NCI-H1105 treated with DMSO at 0.1 percent for 48 hours (cell line): ENCODE results near the gene TMEM52B.
A peak's percentile ranks its signal among the peaks of the same experiment; 100 is the strongest.
"Not testable (repeated sequence)": the region's sequence is repeated elsewhere in the genome, so short reads cannot be mapped to it uniquely, and the experiment has no call there.

Experiments
- DNase-seq: peaks from one replicate; lab custom pipeline; 2025; lab: John Stamatoyannopoulos, UW

Gene TMEM52B

GRCh38 chr12:10171973-10172728 is 6.7 kb upstream of the TMEM52B start, which contains the start of gene OLR1:
TSS of gene OLR1 (minus strand) at chr12:10172132. CDS start at chr12:10172077, 55 bp downstream.
- no peak for DNase-seq

DNA sequence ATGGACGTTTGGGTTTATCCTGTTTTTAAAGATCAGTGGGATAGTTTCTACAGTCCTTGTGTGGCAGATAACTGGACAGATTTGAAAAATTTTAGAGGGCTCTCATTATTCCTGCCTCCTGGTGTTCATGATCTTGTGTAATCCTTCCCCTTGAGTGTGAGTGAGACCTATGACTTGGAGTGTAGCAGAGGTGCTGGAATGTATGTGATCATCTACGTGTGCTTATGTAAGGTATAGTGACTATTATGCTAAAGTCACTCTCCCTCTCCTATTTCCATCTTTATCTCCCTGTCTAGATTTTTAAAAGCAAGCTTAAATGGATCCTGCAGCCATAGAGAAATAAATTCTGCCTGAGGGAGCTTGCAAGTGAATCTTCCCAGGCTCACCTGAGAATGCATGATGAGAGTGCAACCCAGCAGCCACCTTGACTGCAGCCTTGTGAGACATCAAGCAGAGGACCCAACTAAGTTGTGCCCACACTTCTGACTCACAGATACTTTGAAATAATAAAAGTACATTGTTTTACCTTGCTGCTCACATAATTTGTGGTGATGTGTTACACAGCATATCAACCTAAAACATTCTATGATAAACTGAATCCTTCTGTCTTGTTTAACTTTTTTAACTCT is 3.7 kb upstream of the TMEM52B start:
- no peak for DNase-seq

- no peak for DNase-seq
These were observed 2.8 kb upstream of the TMEM52B start for GRCh38 chr12:10175846-10176636.

DNA sequence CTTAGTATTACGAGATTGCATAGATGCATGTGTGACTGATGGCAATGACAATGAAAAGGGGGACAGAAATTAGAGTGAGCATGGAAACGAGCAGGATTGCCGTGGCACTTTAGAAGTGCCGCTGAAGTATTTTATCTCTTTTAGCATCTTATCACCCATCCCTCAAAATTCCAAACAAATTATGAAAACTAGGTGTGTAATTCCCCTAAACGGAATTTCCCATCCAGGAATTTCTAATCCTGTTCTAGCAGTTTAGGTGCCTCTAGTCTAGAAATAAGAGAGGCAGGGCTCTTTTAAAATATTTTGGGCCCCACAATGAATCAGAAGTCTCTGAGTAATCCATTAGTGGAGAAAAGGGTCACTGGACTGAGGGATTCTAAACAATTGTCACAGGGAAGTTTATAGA is 947 bp downstream of the TMEM52B start:
- DNase-seq = no peak

DNA sequence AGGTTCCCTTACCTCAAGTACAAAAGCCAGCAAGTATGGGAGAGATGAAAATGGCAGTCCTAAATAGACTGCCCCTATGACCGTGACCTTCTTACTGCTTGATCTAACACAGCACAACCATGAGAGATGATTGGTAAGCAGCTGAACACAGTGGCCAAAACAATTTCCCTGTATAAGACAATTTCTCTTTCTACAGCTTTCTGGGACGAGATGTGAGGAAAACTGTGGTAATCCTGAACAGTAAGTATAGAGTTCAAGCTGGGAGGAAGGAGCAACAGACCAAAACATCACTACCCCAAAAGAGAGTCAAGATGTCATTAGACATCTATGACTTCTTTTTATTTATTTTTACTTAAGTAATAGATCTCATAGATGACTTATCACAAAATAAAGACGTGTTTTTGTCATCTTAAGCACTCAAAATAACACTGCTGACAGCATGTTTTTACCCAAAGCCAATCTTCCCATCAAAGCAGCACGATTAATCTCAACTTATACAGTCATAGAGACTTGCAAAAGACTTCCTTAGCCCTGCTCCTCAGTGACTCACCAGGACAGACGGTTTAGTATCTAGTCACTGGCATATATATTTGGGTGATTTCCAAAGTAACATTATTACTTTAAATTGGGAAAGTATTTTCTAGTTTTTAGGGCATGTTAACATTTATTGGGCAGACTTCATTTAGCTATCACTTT is 3.7 kb downstream of the TMEM52B start:
- DNase-seq = no peak

DNA sequence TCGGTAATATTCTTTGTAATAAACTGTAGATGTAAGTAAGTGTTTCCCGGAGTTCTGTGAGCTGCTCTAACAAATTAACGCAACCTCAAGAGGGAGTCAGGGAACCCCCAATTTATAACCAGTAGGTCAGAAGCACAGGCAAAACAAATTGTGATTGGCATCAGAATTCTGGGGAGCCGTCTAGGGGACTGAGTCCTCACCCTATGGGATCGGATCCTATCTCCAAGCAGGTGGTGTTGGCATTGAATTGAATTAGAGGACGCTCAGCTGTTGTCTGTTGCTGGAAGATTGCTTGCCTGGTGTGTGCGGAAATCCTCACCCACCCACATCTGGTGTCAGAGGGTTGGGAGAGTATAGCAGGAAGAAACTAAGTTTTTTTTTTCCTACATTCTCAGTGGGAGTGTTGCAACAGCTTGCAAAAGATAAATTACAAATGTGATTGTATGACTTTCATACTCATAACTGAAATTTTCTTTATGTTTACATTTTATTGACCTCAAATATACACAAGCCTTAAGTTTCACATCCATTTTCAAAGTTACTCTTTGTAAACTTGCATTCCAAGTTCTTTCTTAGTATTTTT is 5.5 kb downstream of the TMEM52B start:
- DNase-seq = no peak

DNA sequence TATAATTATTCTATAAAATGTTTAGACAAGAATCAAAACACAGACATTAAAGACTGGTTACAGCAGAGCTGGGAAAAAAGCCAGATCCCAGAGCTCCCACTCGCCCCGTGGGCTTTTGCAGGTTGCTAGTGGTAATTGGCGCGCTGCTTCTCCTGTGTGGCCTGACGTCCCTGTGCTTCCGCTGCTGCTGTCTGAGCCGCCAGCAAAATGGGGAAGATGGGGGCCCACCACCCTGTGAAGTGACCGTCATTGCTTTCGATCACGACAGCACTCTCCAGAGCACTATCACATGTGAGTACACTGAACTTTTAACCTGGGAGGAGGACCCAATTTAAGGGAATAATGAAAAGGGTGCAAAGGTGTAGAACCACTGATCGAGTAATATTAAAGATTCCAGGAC is 7.5 kb downstream of the TMEM52B start:
- no peak for DNase-seq

DNA sequence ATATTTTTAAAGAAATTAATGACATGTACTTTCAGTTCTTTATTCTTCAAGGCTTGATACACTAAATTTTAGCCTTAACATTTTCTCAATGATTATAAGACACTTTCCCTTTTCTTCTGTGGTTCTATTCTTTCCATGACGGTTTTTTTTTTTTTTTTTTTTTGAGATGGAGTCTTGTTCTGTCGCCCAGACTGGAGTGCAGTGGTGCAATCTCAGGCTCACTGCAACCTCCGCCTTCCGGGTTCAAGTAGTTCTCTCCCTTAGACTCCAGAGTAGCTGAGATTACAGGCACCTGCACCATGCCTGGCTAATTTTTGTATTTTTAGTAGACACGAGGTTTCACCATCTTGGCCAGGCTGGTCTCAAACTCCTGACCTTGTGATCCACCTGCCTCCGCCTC is 8.1 kb downstream of the TMEM52B start:
- DNase-seq = not testable (repeated sequence)

DNA sequence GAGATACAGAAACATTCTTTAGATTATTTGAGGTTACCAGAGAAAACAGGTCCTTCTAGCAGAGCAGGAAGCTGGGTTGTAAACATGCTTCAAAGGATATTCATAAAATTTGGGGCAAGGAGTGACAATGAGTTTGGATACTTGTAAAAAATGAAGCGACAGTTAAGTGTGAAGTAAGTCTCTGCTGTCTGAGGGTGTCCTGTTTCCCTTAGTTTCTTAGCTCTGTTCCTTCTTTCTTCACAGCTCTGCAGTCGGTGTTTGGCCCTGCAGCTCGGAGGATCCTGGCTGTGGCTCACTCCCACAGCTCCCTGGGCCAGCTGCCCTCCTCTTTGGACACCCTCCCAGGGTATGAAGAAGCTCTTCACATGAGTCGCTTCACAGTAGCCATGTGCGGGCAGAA is 10.8 kb downstream of the TMEM52B start:
- no peak for DNase-seq

DNA sequence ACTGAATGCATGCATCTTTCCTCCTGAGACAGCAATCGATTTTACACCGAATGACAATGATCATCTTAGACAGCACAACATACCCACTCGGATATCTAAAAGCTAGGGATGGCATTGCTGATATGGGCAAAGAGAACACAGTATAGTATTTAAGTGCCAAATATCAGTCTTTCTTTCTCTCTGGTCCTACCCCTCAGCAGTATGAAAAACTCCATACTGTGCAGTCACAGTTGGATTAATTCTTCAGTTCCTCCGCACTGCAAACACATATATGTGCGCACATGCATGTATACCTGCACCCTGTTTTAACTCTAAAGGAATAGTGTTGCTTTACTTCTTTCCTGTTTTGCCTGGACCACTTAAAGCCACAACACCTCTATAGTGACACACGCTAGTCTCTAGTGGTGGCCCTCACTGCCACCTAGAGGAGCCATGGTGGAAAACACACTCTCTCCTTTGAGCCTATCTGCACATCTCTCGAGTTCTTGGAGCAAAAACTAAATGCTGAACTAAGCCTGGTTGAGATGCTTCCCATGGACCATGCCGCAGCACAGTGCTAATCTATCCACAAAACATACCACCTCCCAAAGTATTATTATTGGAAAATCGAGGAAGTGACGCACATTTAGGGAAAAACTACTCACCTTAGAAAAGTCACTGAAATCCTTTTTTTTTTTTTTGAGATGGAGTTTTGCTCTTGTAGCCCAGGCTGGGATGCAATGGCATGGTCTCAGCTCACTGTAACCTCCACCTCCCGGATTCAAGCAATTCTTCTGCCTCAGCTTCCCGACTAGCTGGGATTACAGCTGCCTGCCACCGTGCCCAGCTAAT is 11.9 kb downstream of the TMEM52B start:
- DNase-seq = peak; percentile 71

- no peak for DNase-seq
These were observed 13.0 kb downstream of the TMEM52B start for GRCh38 chr12:10191865-10192264.

GRCh38 chr12:10194160-10194670 is 15.4 kb downstream of the TMEM52B start:
- DNase-seq = no peak

- no peak for DNase-seq
These were observed 17.4 kb downstream of the TMEM52B start for GRCh38 chr12:10196210-10196609.

DNA sequence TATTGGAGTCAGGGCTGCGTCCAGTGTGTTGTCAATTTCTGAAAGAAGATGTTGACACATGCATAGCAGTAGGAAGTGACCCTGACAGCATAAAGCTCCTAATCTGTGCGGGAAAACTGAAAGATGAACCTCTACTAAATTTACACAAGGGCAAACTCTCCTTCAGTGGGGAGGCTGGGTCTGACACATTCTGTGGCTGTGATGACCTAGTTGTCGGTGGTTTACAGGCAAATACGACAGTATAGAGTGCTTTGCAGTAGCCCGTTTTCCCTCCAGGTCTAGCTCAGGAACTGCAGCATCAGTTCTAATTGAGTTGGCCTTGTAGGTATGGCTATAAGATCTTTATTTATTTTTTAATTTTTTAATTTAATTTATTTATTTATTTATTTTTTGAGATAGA is 19.0 kb downstream of the TMEM52B start:
- no peak for DNase-seq

DNA sequence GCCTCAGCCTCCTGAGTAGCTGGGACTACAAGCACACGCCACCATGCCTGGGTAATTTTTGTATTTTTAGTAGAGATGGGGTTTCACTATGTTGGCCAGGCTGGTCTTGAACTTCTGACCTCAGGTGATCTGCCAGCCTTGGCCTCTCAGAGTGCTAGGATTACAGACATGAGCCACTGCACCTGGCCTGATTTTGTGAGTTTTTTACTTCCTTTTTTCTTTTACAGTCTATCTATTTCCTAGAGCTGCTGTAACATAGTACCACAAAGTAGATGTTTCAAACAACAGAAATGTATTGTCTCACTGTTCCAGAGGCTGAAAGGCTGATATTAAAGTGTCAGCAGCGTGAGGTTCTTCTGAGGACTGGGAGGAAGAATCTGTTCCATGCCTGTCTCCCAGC is 25.7 kb downstream of the TMEM52B start:
- not testable (repeated sequence) for DNase-seq

- no peak for DNase-seq
These were observed 26.5 kb downstream of the TMEM52B start for GRCh38 chr12:10205220-10205807.

DNA sequence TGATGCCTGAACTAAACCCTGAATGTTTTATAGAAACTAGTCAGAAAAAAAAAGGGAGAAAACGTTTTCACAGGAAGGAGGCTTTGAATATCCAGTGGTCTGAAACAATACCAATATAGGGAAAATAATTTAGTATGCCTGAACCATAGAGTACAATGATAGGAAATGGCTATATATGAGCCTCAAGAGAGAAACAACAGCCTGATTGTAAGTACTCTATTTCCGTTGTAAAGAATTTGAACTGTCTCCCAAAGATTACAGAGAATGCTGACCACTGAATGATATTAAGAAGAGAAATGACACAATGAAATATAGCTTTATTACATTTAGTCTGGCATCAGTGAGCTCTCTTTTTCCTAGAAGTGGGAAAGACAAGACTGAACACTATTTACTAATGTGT is 28.3 kb downstream of the TMEM52B start:
- no peak for DNase-seq

GRCh38 chr12:10210225-10210624 is 31.4 kb downstream of the TMEM52B start:
- no peak for DNase-seq

- DNase-seq = no peak
These were observed 32.5 kb downstream of the TMEM52B start for GRCh38 chr12:10211101-10211939.
